H9 (cell line): ENCODE results near the gene CAPN9. TPM values are rescaled to one million over a fixed set of nuclear protein-coding genes. Genes with fewer than 3 reads are reported as not detected.

Experiments used
- DNase-seq: peaks from one replicate; pipeline ENCODE4 v3.0.0-alpha.2; 2017
- H2AFZ ChIP-seq: one replicate; pipeline ENCODE4 v1.6.1; 2013; ENCODE audit warnings: mild to moderate bottlenecking, low read length, control low read depth, moderate library complexity
- H2AK5ac ChIP-seq: 2 replicates; pipeline ENCODE4 v1.6.1; 2013; ENCODE audit warnings: low read length, control low read depth, mixed read lengths; ENCODE audit not compliant: insufficient read length
- H2BK120ac ChIP-seq: one replicate; pipeline ENCODE4 v1.6.1; 2013; ENCODE audit warnings: low read depth, mild to moderate bottlenecking, low read length, control low read depth, inconsistent platforms; ENCODE audit not compliant: poor library complexity, severe bottlenecking
- H2BK12ac ChIP-seq: 2 replicates; pipeline ENCODE4 v1.6.1; 2013; ENCODE audit warnings: low read length, control low read depth, mixed read lengths, low read depth; ENCODE audit not compliant: insufficient read length
- H2BK15ac ChIP-seq: 2 replicates; pipeline ENCODE4 v1.6.1; 2013; ENCODE audit warnings: low read depth, low read length, control low read depth
- H2BK20ac ChIP-seq: one replicate; pipeline ENCODE4 v1.6.1; 2013; ENCODE audit warnings: low read depth, mild to moderate bottlenecking, low read length, control low read depth, inconsistent platforms; ENCODE audit not compliant: poor library complexity, severe bottlenecking
- H2BK5ac ChIP-seq: 2 replicates; pipeline ENCODE4 v1.6.1; 2013; ENCODE audit warnings: low read length, control low read depth, mixed read lengths; ENCODE audit not compliant: insufficient read length
- H3K14ac ChIP-seq: 2 replicates; pipeline ENCODE4 v1.6.1; 2013; ENCODE audit warnings: low read length, control low read depth; ENCODE audit not compliant: insufficient read depth
- H3K18ac ChIP-seq: 2 replicates; pipeline ENCODE4 v1.6.1; 2013; ENCODE audit warnings: low read depth, mild to moderate bottlenecking, mixed read lengths, low read length, control low read depth; ENCODE audit not compliant: insufficient read length
- H3K23ac ChIP-seq: 2 replicates; pipeline ENCODE4 v1.6.1; 2013; ENCODE audit warnings: low read length, control low read depth, mixed read lengths, low read depth; ENCODE audit not compliant: insufficient read length
- H3K23me2 ChIP-seq: 2 replicates; pipeline ENCODE4 v1.6.1; 2013; ENCODE audit warnings: low read depth, mild to moderate bottlenecking, mixed read lengths, low read length, control low read depth; ENCODE audit not compliant: insufficient read length, poor library complexity, severe bottlenecking
- H3K27ac ChIP-seq: 2 replicates; pipeline ENCODE4 v1.5.1; 2013; ENCODE audit warnings: low read length, control low read depth, mixed read lengths, low read depth; ENCODE audit not compliant: insufficient read length
- H3K27me3 ChIP-seq: 2 replicates; pipeline ENCODE4 v1.6.1; 2013; ENCODE audit warnings: low read length, control low read depth, inconsistent platforms; ENCODE audit not compliant: insufficient read depth
- H3K4ac ChIP-seq: 2 replicates; pipeline ENCODE4 v1.6.1; 2013; ENCODE audit warnings: low read depth, mild to moderate bottlenecking, control low read depth, inconsistent platforms, low read length, moderate library complexity
- H3K4me1 ChIP-seq: 2 replicates; pipeline ENCODE4 v1.6.1; 2013; ENCODE audit warnings: low read length, control low read depth, inconsistent platforms; ENCODE audit not compliant: insufficient read depth
- H3K4me2 ChIP-seq: 2 replicates; pipeline ENCODE4 v1.6.1; 2013; ENCODE audit warnings: low read length, control low read depth, mixed read lengths; ENCODE audit not compliant: insufficient read length, insufficient read depth
- H3K56ac ChIP-seq: 2 replicates; pipeline ENCODE4 v1.6.1; 2013; ENCODE audit warnings: low read depth, mild to moderate bottlenecking, mixed read lengths, low read length, control low read depth; ENCODE audit not compliant: insufficient read length
- H3K79me1 ChIP-seq: 2 replicates; pipeline ENCODE4 v1.6.1; 2013; ENCODE audit warnings: low read depth, mild to moderate bottlenecking, moderate library complexity, low read length, control low read depth, inconsistent platforms; ENCODE audit not compliant: insufficient read depth, poor library complexity, severe bottlenecking
- H3K79me2 ChIP-seq: 2 replicates; pipeline ENCODE4 v1.6.1; 2013; ENCODE audit warnings: low read length, control low read depth, inconsistent platforms; ENCODE audit not compliant: insufficient read depth
- H3K9ac ChIP-seq: 2 replicates; pipeline ENCODE4 v1.6.1; 2013; ENCODE audit warnings: low read length, control low read depth, mixed read lengths; ENCODE audit not compliant: insufficient read length; ENCODE audit errors: extremely low read depth
- H3K9me3 ChIP-seq: one replicate; pipeline ENCODE4 v1.6.1; 2013; ENCODE audit warnings: low read depth, low read length, inconsistent platforms; ENCODE audit not compliant: control insufficient read depth
- H3T11ph ChIP-seq: one replicate; pipeline ENCODE4 v1.6.1; 2013; ENCODE audit warnings: mild to moderate bottlenecking, low read length, control low read depth, inconsistent platforms
- H4K20me1 ChIP-seq: one replicate; pipeline ENCODE4 v1.6.1; 2013; ENCODE audit not compliant: control insufficient read depth, insufficient read length, insufficient read depth
- H4K5ac ChIP-seq: 2 replicates; pipeline ENCODE4 v1.6.1; 2013; ENCODE audit warnings: low read depth, mild to moderate bottlenecking, mixed read lengths, low read length, control low read depth; ENCODE audit not compliant: insufficient read length
- H4K8ac ChIP-seq: replicated peaks from 2 replicates; pipeline ENCODE4 v1.6.1; 2013; ENCODE audit warnings: low read length, control low read depth, mixed read lengths, low read depth; ENCODE audit not compliant: insufficient read length
- H4K91ac ChIP-seq: 2 replicates; pipeline ENCODE4 v1.6.1; 2013; ENCODE audit warnings: low read depth, mild to moderate bottlenecking, moderate library complexity, mixed read lengths, low read length, control low read depth; ENCODE audit not compliant: insufficient read length
- H3K27ac Mint-ChIP-seq, 3 experiments: 2 replicates in 2 of 3; 3 replicates in 1 of 3; pipeline ENCODE4 v1.8.0; 2020 to 2021; ENCODE audit warnings: mixed read lengths in 3 of 3, mild to moderate bottlenecking in 1 of 3, moderate library complexity in 1 of 3
- H3K27me3 Mint-ChIP-seq: 2 replicates; pipeline ENCODE4 v1.8.0; 2021; ENCODE audit warnings: low read depth, mild to moderate bottlenecking, moderate library complexity, mixed read lengths
- H3K36me3 Mint-ChIP-seq, 3 experiments: 2 replicates in 2 of 3; 3 replicates in 1 of 3; pipeline ENCODE4 v1.8.0; 2020 to 2021; ENCODE audit warnings: low read depth in 3 of 3, mixed read lengths in 3 of 3; ENCODE audit not compliant: insufficient read depth in 1 of 3
- H3K4me1 Mint-ChIP-seq, 2 experiments: 2 replicates each; pipeline ENCODE4 v1.8.0; 2020; ENCODE audit warnings: mixed read lengths in 2 of 2
- H3K4me3 Mint-ChIP-seq, 2 experiments: 2 replicates in 1 of 2; 3 replicates in 1 of 2; pipeline ENCODE4 v1.8.0; 2020 to 2021; ENCODE audit warnings: mild to moderate bottlenecking in 2 of 2, mixed read lengths in 2 of 2, moderate library complexity in 1 of 2
- H3K9me3 Mint-ChIP-seq, 2 experiments: 2 replicates in 1 of 2; 3 replicates in 1 of 2; pipeline ENCODE4 v1.8.0; 2020; ENCODE audit warnings: mild to moderate bottlenecking in 2 of 2, mixed read lengths in 2 of 2, moderate library complexity in 1 of 2
- WGBS: extraction: QIAGEN DNeasy Blood & Tissue Kit; methylation state at CpG from one replicate; pipeline ENCODE4 v1.1.7; 2013; ENCODE audit warnings: missing lambda C conversion rate, low lambda C conversion rate, mixed read lengths; ENCODE audit not compliant: insufficient read length; ENCODE audit errors: extremely low coverage; 5-methylcytosine and 5-hydroxymethylcytosine counted together
- total RNA-seq: library from RNA; stranded (reverse); gene quantifications from 2 replicates; pipeline ENCODE4 v1.2.1, GENCODE V29; 2021
- TF ChIP-seq, protein P1 (sequence below): fragments of 200-600 bp; sonication (generic); conservative IDR thresholded peaks from 3 replicates; pipeline ENCODE4 v1.8.0; 2021; ENCODE audit warnings: antibody characterized with exemption, mild to moderate bottlenecking

CAPN9 gene
- total RNA-seq, 1 experiment from 2014 or later = 0.22 TPM

GRCh38 chr1:230706020-230706699 lies 41.0 kb upstream of the CAPN9 start:
- peak overlapping the region; percentile 18; the same call in 1 of the 2 replicates for H3K14ac ChIP-seq
- TF ChIP-seq, protein P1, sequence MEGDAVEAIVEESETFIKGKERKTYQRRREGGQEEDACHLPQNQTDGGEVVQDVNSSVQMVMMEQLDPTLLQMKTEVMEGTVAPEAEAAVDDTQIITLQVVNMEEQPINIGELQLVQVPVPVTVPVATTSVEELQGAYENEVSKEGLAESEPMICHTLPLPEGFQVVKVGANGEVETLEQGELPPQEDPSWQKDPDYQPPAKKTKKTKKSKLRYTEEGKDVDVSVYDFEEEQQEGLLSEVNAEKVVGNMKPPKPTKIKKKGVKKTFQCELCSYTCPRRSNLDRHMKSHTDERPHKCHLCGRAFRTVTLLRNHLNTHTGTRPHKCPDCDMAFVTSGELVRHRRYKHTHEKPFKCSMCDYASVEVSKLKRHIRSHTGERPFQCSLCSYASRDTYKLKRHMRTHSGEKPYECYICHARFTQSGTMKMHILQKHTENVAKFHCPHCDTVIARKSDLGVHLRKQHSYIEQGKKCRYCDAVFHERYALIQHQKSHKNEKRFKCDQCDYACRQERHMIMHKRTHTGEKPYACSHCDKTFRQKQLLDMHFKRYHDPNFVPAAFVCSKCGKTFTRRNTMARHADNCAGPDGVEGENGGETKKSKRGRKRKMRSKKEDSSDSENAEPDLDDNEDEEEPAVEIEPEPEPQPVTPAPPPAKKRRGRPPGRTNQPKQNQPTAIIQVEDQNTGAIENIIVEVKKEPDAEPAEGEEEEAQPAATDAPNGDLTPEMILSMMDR = no peak

More at GRCh38 chr1:230706020-230706699, 41.0 kb upstream of the CAPN9 start:
- Histone ChIP-seq H3K4me2 (no peak overlapping the region), H3T11ph (no peak overlapping the region), H2BK15ac (no peak overlapping the region), H3K23ac (no peak overlapping the region), H2BK20ac (no peak overlapping the region), H3K79me1 (no peaks in the 10 kb centered on the region), H2AFZ (no peak overlapping the region), H3K9me3 (no peaks in the 10 kb centered on the region), H3K27me3 (no peaks in the 10 kb centered on the region), H3K23me2 (no peaks in the 10 kb centered on the region), H3K4ac (no peak overlapping the region), H4K20me1 (no peaks in the 10 kb centered on the region), H3K18ac (no peak overlapping the region), H2BK12ac (no peak overlapping the region), H3K79me2 (no peaks in the 10 kb centered on the region), H2AK5ac (no peak overlapping the region), H3K4me1 (no peaks in the 10 kb centered on the region), H4K5ac (no peak overlapping the region), H4K8ac (no peak overlapping the region), H2BK120ac (no peak overlapping the region), H2BK5ac (no peak overlapping the region), H3K27ac (no peak overlapping the region), H4K91ac (no peak overlapping the region), H3K56ac (no peak overlapping the region), H3K9ac (no peak overlapping the region)
- DNase-seq = no peak
- H3K27me3 Mint-ChIP-seq = peaks cover 35% of the 10 kb centered on the region
- WGBS = no CpG with 5 or more reads among the region's 9 CpGs
- H3K4me3 Mint-ChIP-seq = no peak overlapping the region
- H3K27ac Mint-ChIP-seq = no peak overlapping the region
- H3K4me1 Mint-ChIP-seq = peaks cover 5 to 9% of the 10 kb centered on the region in 2 experiments; a peak in 2 of 4 replicates
- H3K9me3 Mint-ChIP-seq = no peaks in the 10 kb centered on the region
- H3K36me3 Mint-ChIP-seq = no peaks in the 10 kb centered on the region
